Measurements from ENCODE around the gene ODF4. TPM values are rescaled to one million over a fixed set of nuclear protein-coding genes. Genes with fewer than 3 reads are reported as not detected.
"Not testable (repeated sequence)": the region's sequence is repeated elsewhere in the genome, so short reads cannot be mapped to it uniquely, and the experiment has no call there.

The ODF4 gene
- total RNA-seq, 3 donors from 2014 or later (not counting 1 experiment from before 2014, with no cell fraction given) = not detected

GRCh38 chr17:8392274-8392673 lies 52.6 kb downstream of the ODF4 start:
- no peak overlapping the region for H3K4me3 Mint-ChIP-seq
- H3K4me1 Mint-ChIP-seq = peaks cover 32 to 37% of the 10 kb centered on the region in 2 donors
- Histone ChIP-seq H3K9me3 (ENCODE audit: control insufficient read depth, insufficient read depth, low read length) (no peaks in the 10 kb centered on the region), H3K27me3 (ENCODE audit: control insufficient read depth, insufficient read depth, low read length) (no peaks in the 10 kb centered on the region), H3K27ac (ENCODE audit: low read length) (no peak overlapping the region), H3K36me3 (ENCODE audit: control insufficient read depth, insufficient read depth, low read length) (no peaks in the 10 kb centered on the region), H3K4me3 (ENCODE audit: low read length) (no peak overlapping the region), H3K4me1 (ENCODE audit: control insufficient read depth, insufficient read depth, low read length) (peaks cover 36% of the 10 kb centered on the region)
- H3K27me3 Mint-ChIP-seq (ENCODE audit: low read depth in 2 of 2) = peaks cover 15 to 17% of the 10 kb centered on the region in 2 donors
- H3K36me3 Mint-ChIP-seq = no peaks in the 10 kb centered on the region
- H3K27ac Mint-ChIP-seq = no peak overlapping the region
- DNase-seq (no peak), ATAC-seq (no peak)
- H3K9me3 Mint-ChIP-seq = no peaks in the 10 kb centered on the region
- 91% methylated on average over 18 of the region's 18 CpGs for WGBS (ENCODE audit: insufficient coverage)
- TF ChIP-seq CTCF (IDR thresholded peaks at IDR 0.05) = no peak
- intact Hi-C loops (cut with micrococcal nuclease) = no loop called here

GRCh38 chr17:8392674-8393469 lies 53.2 kb downstream of the ODF4 start:
- peaks cover 26 to 31% of the 10 kb centered on the region in 2 donors for H3K4me1 Mint-ChIP-seq
- no peaks in the 10 kb centered on the region for H3K9me3 Mint-ChIP-seq
- ATAC-seq = no peak
- TF ChIP-seq CTCF (IDR thresholded peaks at IDR 0.05) = no peak
- H3K36me3 Mint-ChIP-seq = no peaks in the 10 kb centered on the region
- H3K27ac Mint-ChIP-seq = peak overlapping the region; percentile 71 to 90
- H3K27me3 Mint-ChIP-seq (ENCODE audit: low read depth in 2 of 2) = peaks cover 19 to 23% of the 10 kb centered on the region in 2 donors
- peak overlapping the region; percentile 36 for H3K27ac ChIP-seq (ENCODE audit: low read length)
- H3K9me3 ChIP-seq (ENCODE audit: control insufficient read depth, insufficient read depth, low read length) = no peaks in the 10 kb centered on the region
- no peak overlapping the region for H3K4me3 Mint-ChIP-seq
- peaks cover 30% of the 10 kb centered on the region for H3K4me1 ChIP-seq (ENCODE audit: control insufficient read depth, insufficient read depth, low read length)
- 91% methylated on average over 46 of the region's 46 CpGs for WGBS (ENCODE audit: insufficient coverage)
- no peak for DNase-seq
- intact Hi-C loops (cut with micrococcal nuclease) = no loop called here
- no peak overlapping the region for H3K4me3 ChIP-seq (ENCODE audit: low read length)
- H3K36me3 ChIP-seq (ENCODE audit: control insufficient read depth, insufficient read depth, low read length) = no peaks in the 10 kb centered on the region
- H3K27me3 ChIP-seq (ENCODE audit: control insufficient read depth, insufficient read depth, low read length) = peaks cover 1% of the 10 kb centered on the region

GRCh38 chr17:8393470-8394231 lies 54.0 kb downstream of the ODF4 start:
- H3K4me3 Mint-ChIP-seq = no peak overlapping the region
- H3K4me1 Mint-ChIP-seq = peaks cover 18 to 23% of the 10 kb centered on the region in 2 donors
- no peaks in the 10 kb centered on the region for H3K36me3 Mint-ChIP-seq
- Histone ChIP-seq H3K4me3 (ENCODE audit: low read length) (no peak overlapping the region), H3K27me3 (ENCODE audit: control insufficient read depth, insufficient read depth, low read length) (peaks cover 5% of the 10 kb centered on the region), H3K27ac (ENCODE audit: low read length) (peak overlapping the region; percentile 36), H3K9me3 (ENCODE audit: control insufficient read depth, insufficient read depth, low read length) (no peaks in the 10 kb centered on the region), H3K4me1 (ENCODE audit: control insufficient read depth, insufficient read depth, low read length) (peaks cover 25% of the 10 kb centered on the region), H3K36me3 (ENCODE audit: control insufficient read depth, insufficient read depth, low read length) (no peaks in the 10 kb centered on the region)
- intact Hi-C loops (cut with micrococcal nuclease) = no loop called here
- TF ChIP-seq CTCF (IDR thresholded peaks at IDR 0.05) = no peak
- peaks cover 19 to 26% of the 10 kb centered on the region in 2 donors for H3K27me3 Mint-ChIP-seq (ENCODE audit: low read depth in 2 of 2)
- peak overlapping the region; percentile 71 to 90 for H3K27ac Mint-ChIP-seq
- DNase-seq (peak in 1 of 2 donors; percentile 82), ATAC-seq (peak; percentile 91 to 97 (median 96))
- H3K9me3 Mint-ChIP-seq = no peaks in the 10 kb centered on the region
- WGBS (ENCODE audit: insufficient coverage) = 60% methylated on average over 8 of the region's 8 CpGs

- 97% methylated on average over 9 of the region's 9 CpGs for WGBS (ENCODE audit: insufficient coverage)
- intact Hi-C loops (cut with micrococcal nuclease); ATAC-seq; DNase-seq; H3K27me3 ChIP-seq (ENCODE audit: control insufficient read depth, insufficient read depth, low read length); H3K4me3 ChIP-seq (ENCODE audit: low read length); H3K27ac ChIP-seq (ENCODE audit: low read length); H3K9me3 ChIP-seq (ENCODE audit: control insufficient read depth, insufficient read depth, low read length); H3K27ac Mint-ChIP-seq; H3K9me3 Mint-ChIP-seq; H3K36me3 Mint-ChIP-seq; H3K36me3 ChIP-seq (ENCODE audit: control insufficient read depth, insufficient read depth, low read length); H3K4me3 Mint-ChIP-seq: not testable (repeated sequence)
- peaks cover 17% of the 10 kb centered on the region for H3K4me1 ChIP-seq (ENCODE audit: control insufficient read depth, insufficient read depth, low read length)
- Mint-ChIP-seq H3K27me3 (ENCODE audit: low read depth in 2 of 2) (peaks cover 19 to 26% of the 10 kb centered on the region in 2 donors), H3K4me1 (peaks cover 14 to 15% of the 10 kb centered on the region in 2 donors)
Measured at GRCh38 chr17:8394497-8394896, 54.9 kb downstream of the ODF4 start.
